GM04504 (cell line): ENCODE measurements around the gene CLASRP.
"Not testable (repeated sequence)": the region's sequence is repeated elsewhere in the genome, so short reads cannot be mapped to it uniquely, and the experiment has no call there.

Source experiments
- DNase-seq: peaks from one replicate; pipeline ENCODE4 v3.0.0-alpha.2; 2012; ENCODE audit warnings: low read depth

The CLASRP gene

GRCh38 chr19:45104658-45105349 lies 66.0 kb downstream of the CLASRP start:
- no peak for DNase-seq

DNA sequence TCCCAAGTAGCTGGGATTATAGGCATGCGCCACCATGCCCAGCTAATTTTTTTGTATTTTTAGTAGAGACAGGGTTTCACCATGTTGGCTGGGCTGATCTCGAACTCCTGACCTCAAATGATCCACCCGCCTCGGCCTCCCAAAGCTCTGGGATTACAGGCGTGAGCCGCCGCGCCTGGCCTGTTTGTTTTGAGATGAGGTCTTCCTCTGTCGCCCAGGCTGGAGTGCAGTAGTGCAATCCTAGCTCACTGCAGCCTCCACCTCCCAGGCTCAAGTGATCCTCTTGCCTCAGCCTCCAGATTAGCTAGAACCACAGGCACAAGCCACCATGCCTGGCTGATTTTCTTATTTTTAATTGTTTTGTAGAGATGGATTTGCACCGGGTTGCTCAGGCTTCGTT lies 67.5 kb downstream of the CLASRP start:
- not testable (repeated sequence) for DNase-seq

- DNase-seq: no peak
Observed at GRCh38 chr19:45107621-45108150, 68.8 kb downstream of the CLASRP start.

DNA sequence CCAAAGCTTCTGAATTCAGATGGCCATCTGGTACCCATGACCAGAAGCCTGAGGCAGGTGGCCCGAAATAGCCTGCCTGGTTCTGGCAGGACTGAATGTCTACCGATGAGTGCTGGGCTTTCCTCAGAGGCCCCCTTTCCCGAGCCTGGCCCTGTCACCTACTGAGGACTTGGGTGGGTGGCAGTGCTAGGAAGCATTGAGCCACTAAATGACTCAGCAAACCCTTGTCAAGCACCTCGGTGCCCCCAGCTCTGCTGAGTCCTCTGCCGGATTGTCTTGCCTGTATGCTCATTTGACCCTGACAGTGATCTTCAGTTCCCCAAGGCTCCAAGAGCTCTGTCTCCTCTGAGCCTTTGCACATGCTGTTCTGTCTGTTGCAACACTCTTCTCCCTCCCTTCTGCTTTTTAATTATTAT lies 72.0 kb downstream of the CLASRP start:
- no peak for DNase-seq

GRCh38 chr19:45112111-45112827 lies 73.4 kb downstream of the CLASRP start:
- no peak for DNase-seq

DNA sequence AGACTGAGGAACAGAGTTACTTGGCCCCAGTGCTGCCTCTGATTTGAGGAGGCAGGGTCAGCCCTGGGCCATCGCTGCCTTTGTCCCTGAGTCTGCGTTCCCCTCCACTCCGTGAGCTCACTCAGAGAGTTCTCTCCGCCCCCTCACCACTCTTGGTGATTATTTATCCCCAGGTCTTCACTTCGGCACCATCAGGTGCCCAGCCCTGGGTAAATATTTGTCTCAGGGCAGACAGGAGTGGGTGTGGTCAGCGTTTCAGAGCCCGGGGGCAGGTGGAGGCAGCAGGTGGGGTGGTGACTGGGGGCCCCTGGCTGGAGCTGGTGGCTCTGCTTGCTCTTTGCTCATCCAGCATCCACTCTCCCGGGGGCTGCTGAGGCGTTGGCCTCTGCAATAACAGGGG lies 74.8 kb downstream of the CLASRP start:
- no peak for DNase-seq

GRCh38 chr19:45114116-45114515 lies 75.3 kb downstream of the CLASRP start:
- DNase-seq: no peak

GRCh38 chr19:45115809-45116615 lies 77.2 kb downstream of the CLASRP start:
- no peak for DNase-seq

DNA sequence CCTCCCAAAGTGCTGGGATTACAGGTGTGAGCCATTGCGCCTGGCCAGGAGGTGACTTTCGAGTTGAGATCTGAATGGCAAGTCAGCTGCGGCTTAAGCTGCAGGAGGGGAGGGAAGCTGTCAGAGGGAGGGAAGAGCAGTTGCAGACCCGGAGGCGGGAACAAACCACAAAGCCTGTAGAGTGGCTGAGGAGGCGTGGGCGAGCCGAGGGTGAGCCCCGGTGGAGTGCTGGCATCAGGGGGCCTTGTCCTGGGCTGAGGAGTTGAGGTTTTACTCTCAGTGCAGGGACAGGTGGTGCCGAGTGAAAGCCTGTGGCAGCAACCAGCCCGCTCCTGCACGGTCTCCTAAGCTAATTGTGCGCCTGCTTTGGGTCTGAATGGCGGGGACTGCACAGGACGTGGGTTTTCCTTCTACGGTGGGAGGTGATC lies 78.3 kb downstream of the CLASRP start:
- no peak for DNase-seq

DNA sequence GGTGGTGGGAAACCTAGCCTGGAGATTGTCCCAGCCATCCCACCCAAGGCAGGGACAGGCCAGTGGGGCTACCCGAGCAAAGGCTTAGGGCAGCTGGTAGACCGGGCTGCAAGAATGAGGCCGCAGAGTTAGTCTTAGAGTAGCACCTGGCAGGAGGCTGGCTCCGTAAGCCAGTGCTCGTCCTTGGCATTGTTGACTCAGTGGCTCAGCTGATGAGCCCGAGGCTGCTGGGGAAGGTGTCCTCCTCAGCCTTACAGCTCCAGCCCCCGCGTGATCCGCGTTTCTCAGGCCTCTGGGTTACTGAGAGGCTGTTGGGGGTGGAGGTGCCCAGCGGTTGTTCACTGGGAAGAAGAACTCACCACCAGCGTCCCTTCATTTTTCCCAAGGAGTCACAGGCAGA lies 78.8 kb downstream of the CLASRP start:
- no peak for DNase-seq

DNA sequence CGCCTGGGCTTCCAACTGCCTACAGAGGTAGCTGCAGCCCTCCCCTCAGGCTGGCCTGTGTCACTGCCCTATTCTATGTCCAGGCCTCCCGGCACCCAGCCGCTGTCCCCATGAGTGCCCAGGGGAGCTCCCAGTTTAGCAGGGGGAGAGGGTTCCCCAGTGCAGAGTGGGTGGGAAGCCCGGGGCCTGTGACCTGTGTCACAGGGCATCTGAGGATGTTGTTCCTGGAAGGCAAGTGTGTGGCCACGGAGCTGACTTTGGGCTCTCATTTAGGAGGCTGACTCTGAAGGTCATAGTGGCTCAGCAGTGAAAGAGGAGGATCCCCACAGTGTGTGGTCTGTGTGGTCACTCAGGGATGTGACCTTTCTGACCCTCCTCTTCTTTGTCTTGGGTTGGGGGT lies 79.3 kb downstream of the CLASRP start:
- no peak for DNase-seq

- not testable (repeated sequence) for DNase-seq
Observed at GRCh38 chr19:45118591-45119355, 79.9 kb downstream of the CLASRP start.

- no peak for DNase-seq
Observed at GRCh38 chr19:45119582-45119981, 80.7 kb downstream of the CLASRP start.
